ENCODE results near the gene FLT3LG.
"Not testable (repeated sequence)": the region's sequence is repeated elsewhere in the genome, so short reads cannot be mapped to it uniquely, and the experiment has no call there.

The FLT3LG gene

GRCh38 chr19:49441210-49441959 lies 32.6 kb upstream of the FLT3LG start, which contains the start of gene SLC17A7:
Gene SLC17A7, minus strand, starts transcription at chr19:49441527. Its CDS starts 148 bp downstream, at chr19:49441379.
- DNase-seq = peak; percentile 44

GRCh38 chr19:49441960-49442350 lies 32.1 kb upstream of the FLT3LG start:
- peak; percentile 48 for DNase-seq

- peak; percentile 73 for DNase-seq
Measured at GRCh38 chr19:49442354-49442753, 31.7 kb upstream of the FLT3LG start.

GRCh38 chr19:49442771-49443365 lies 31.1 kb upstream of the FLT3LG start:
- peak; percentile 73 for DNase-seq

GRCh38 chr19:49443366-49444099 lies 30.5 kb upstream of the FLT3LG start:
- peak; percentile 96 for DNase-seq

GRCh38 chr19:49444100-49444700 lies 29.8 kb upstream of the FLT3LG start:
- DNase-seq = not testable (repeated sequence)

- no peak for DNase-seq
Measured at GRCh38 chr19:49445997-49446396, 28.0 kb upstream of the FLT3LG start.

GRCh38 chr19:49447485-49448431 lies 26.3 kb upstream of the FLT3LG start:
- DNase-seq = no peak

GRCh38 chr19:49448432-49448786 lies 25.6 kb upstream of the FLT3LG start:
- no peak for DNase-seq

GRCh38 chr19:49450405-49450804 lies 23.6 kb upstream of the FLT3LG start:
- no peak for DNase-seq

GRCh38 chr19:49451430-49452181 lies 22.4 kb upstream of the FLT3LG start, which contains the start of gene PIH1D1:
Gene PIH1D1, minus strand, starts transcription at chr19:49451814. Its CDS starts 240 bp downstream, at chr19:49451574.
- peak; percentile 99 for DNase-seq

- peak; percentile 96 for DNase-seq
Measured at GRCh38 chr19:49453013-49453756, 20.8 kb upstream of the FLT3LG start, which contains the start of gene ALDH16A1. Gene ALDH16A1, plus strand, starts transcription at chr19:49453225. Its CDS starts 107 bp downstream, at chr19:49453332.

- DNase-seq = peak; percentile 37
Measured at GRCh38 chr19:49453757-49454240, 20.2 kb upstream of the FLT3LG start.

- no peak for DNase-seq
Measured at GRCh38 chr19:49455773-49456172, 18.2 kb upstream of the FLT3LG start.

GRCh38 chr19:49456326-49456725 lies 17.7 kb upstream of the FLT3LG start:
- no peak for DNase-seq

- no peak for DNase-seq
Measured at GRCh38 chr19:49458567-49458903, 15.5 kb upstream of the FLT3LG start.

- no peak for DNase-seq
Measured at GRCh38 chr19:49459388-49459787, 14.6 kb upstream of the FLT3LG start.

GRCh38 chr19:49461130-49461529 lies 12.9 kb upstream of the FLT3LG start:
- not testable (repeated sequence) for DNase-seq

- no peak for DNase-seq
Measured at GRCh38 chr19:49461656-49462055, 12.4 kb upstream of the FLT3LG start.

- no peak for DNase-seq
Measured at GRCh38 chr19:49462492-49462891, 11.5 kb upstream of the FLT3LG start.
